NOMO-1 (cell line): ENCODE measurements around the gene RNF224.
"Not testable (repeated sequence)": the region's sequence is repeated elsewhere in the genome, so short reads cannot be mapped to it uniquely, and the experiment has no call there.

Experiments
- DNase-seq, 2 experiments: peaks; one replicate each; lab custom pipeline; 2025; ENCODE audit not compliant: unreplicated experiment in 2 of 2; lab: John Stamatoyannopoulos, UW

Gene RNF224

GRCh38 chr9:137251490-137252268, 24.4 kb downstream of the RNF224 start:
- no peak for DNase-seq

GRCh38 chr9:137252555-137253506, 25.5 kb downstream of the RNF224 start:
- no peak for DNase-seq

- peak in 1 of 2 experiments; percentile 20 for DNase-seq
These were observed 26.7 kb downstream of the RNF224 start for GRCh38 chr9:137253717-137254623.

GRCh38 chr9:137254624-137255447, 27.5 kb downstream of the RNF224 start, which contains the start of gene NELFB:
Gene NELFB (plus strand): TSS chr9:137255327.
- peak; percentile 79 to 98 for DNase-seq

GRCh38 chr9:137255448-137256114, 28.3 kb downstream of the RNF224 start:
- DNase-seq: no peak

GRCh38 chr9:137256362-137256761, 29.1 kb downstream of the RNF224 start:
- DNase-seq: no peak

GRCh38 chr9:137256856-137257255, 29.6 kb downstream of the RNF224 start:
- DNase-seq: no peak

GRCh38 chr9:137262173-137262908, 35.0 kb downstream of the RNF224 start:
- DNase-seq: not testable (repeated sequence)

GRCh38 chr9:137262909-137263285, 35.6 kb downstream of the RNF224 start:
- no peak for DNase-seq

GRCh38 chr9:137263506-137263905, 36.2 kb downstream of the RNF224 start:
- no peak for DNase-seq

GRCh38 chr9:137264067-137264466, 36.8 kb downstream of the RNF224 start:
- DNase-seq: no peak

- DNase-seq: no peak
These were observed 38.3 kb downstream of the RNF224 start for GRCh38 chr9:137265496-137266161.

- DNase-seq: no peak
These were observed 38.8 kb downstream of the RNF224 start for GRCh38 chr9:137266162-137266527.

GRCh38 chr9:137266585-137267453, 39.5 kb downstream of the RNF224 start:
- no peak for DNase-seq

GRCh38 chr9:137267933-137268355, 40.6 kb downstream of the RNF224 start:
- DNase-seq: no peak

- no peak for DNase-seq
These were observed 41.4 kb downstream of the RNF224 start for GRCh38 chr9:137268538-137269201.
